ENCODE measurements around the gene GFOD1. TPM values are rescaled to one million over a fixed set of nuclear protein-coding genes. Genes with fewer than 3 reads are reported as not detected.

The GFOD1 gene
- total RNA-seq, 1 experiment from 2014 or later = 0.62 TPM

DNA sequence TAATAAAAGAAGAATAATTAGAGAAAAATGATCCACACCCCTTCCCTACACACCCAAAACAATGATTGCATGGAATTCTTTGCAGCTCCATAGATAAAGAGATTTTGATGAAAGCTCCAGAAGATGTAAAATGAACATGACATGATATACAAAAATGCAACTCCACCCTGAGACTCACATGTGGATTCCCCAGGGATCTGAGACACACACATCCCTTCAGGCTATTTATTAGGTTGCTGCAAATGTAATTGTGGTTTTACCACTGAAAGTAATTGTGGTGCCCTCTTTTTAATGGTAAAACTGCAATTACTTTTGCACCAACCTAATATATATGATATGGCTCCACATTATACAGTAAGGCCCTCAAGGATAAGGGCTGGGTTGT lies 118.7 kb downstream of the GFOD1 start:
- in situ Hi-C loops (cut with HindIII; ENCODE audit: low pct_unique_long_range_greater_than_20kb, low sequenced_read_pairs) = no loop called here
- Histone ChIP-seq H3K4me3 (ENCODE audit: low read depth in 2 of 2, low read length in 2 of 2) (no peak overlapping the region), H3K9me3 (ENCODE audit: control insufficient read depth, insufficient read depth, low read depth, low read length) (no peaks in the 10 kb centered on the region), H3K27me3 (ENCODE audit: control insufficient read depth, insufficient read depth, low read length) (peaks cover 7% of the 10 kb centered on the region), H3K36me3 (ENCODE audit: control insufficient read depth, insufficient read depth, low read length) (no peaks in the 10 kb centered on the region), H3K27ac (ENCODE audit: low read length) (no peak overlapping the region), H3K4me1 (ENCODE audit: control insufficient read depth, insufficient read depth, low read length) (no peaks in the 10 kb centered on the region)
- ChIA-PET CTCF (no interaction called here), POLR2A (no interaction called here)
- intact Hi-C loops (cut with micrococcal nuclease; ENCODE audit: unreplicated experiment) = no loop called here
- no peak for ATAC-seq
- BruUV-seq (replicated peaks) = no TSS peak
- no peak for DNase-seq (ENCODE audit: low read depth, low spot score)
- TF ChIP-seq SIN3A (IDR thresholded peaks at IDR 0.05; ENCODE audit: borderline replicate concordance, insufficient read depth, low read depth, low read length) = no peak
- no peak for TF ChIP-seq POLR2AphosphoS5 (IDR thresholded peaks at IDR 0.05; ENCODE audit: low read depth, low read length)
- TF ChIP-seq, protein P1, sequence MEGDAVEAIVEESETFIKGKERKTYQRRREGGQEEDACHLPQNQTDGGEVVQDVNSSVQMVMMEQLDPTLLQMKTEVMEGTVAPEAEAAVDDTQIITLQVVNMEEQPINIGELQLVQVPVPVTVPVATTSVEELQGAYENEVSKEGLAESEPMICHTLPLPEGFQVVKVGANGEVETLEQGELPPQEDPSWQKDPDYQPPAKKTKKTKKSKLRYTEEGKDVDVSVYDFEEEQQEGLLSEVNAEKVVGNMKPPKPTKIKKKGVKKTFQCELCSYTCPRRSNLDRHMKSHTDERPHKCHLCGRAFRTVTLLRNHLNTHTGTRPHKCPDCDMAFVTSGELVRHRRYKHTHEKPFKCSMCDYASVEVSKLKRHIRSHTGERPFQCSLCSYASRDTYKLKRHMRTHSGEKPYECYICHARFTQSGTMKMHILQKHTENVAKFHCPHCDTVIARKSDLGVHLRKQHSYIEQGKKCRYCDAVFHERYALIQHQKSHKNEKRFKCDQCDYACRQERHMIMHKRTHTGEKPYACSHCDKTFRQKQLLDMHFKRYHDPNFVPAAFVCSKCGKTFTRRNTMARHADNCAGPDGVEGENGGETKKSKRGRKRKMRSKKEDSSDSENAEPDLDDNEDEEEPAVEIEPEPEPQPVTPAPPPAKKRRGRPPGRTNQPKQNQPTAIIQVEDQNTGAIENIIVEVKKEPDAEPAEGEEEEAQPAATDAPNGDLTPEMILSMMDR (IDR thresholded peaks at IDR 0.05) = no peak
- TF ChIP-seq REST (IDR thresholded peaks at IDR 0.05; ENCODE audit: insufficient read depth in 1 of 2, low read depth in 2 of 2, low read length in 1 of 2) = no peak
- TF ChIP-seq TCF7L2 (IDR thresholded peaks at IDR 0.05; ENCODE audit: low read depth, low read length) = no peak

DNA sequence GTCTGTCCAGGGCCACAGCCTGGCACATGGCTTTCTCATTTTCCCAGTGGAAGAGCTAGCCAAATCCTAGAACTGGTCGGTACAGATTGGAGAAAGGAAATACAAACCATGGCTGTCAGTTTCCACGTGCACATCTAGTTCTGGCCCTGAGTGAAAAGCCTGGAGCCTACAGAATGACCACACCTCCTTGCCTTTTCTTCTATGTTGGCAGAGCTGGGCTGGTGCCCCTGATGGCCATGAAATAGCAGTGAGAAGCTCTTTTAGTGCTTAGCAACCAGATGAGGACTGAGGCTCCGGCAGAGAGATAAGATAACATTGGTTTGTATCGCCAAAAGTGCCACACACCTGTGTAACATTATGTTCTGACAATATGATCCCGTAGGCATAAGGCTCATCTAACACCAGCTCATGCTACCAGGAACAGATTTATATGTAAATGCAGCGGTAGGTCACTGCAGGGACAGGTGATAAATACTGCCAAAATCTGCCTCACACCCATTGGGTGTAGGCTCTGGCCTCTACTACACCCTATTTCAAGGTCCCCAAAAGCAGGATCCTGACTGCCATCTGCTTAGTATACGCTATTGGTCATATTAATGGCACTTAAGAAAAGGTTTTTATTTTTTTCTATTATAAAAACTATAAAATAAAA lies 119.2 kb downstream of the GFOD1 start:
- H3K36me3 ChIP-seq (ENCODE audit: control insufficient read depth, insufficient read depth, low read length) = no peaks in the 10 kb centered on the region
- H3K4me1 ChIP-seq (ENCODE audit: control insufficient read depth, insufficient read depth, low read length) = no peaks in the 10 kb centered on the region
- BruUV-seq (replicated peaks) = no TSS peak
- intact Hi-C loops (cut with micrococcal nuclease; ENCODE audit: unreplicated experiment) = no loop called here
- peaks cover 7% of the 10 kb centered on the region for H3K27me3 ChIP-seq (ENCODE audit: control insufficient read depth, insufficient read depth, low read length)
- ATAC-seq (no peak), DNase-seq (ENCODE audit: low read depth, low spot score) (no peak)
- in situ Hi-C loops (cut with HindIII; ENCODE audit: low pct_unique_long_range_greater_than_20kb, low sequenced_read_pairs) = no loop called here
- CTCF ChIA-PET = no interaction called here
- H3K9me3 ChIP-seq (ENCODE audit: control insufficient read depth, insufficient read depth, low read depth, low read length) = no peaks in the 10 kb centered on the region
- TF ChIP-seq, protein P1 (IDR thresholded peaks at IDR 0.05) = no peak
- no peak for TF ChIP-seq TCF7L2 (IDR thresholded peaks at IDR 0.05; ENCODE audit: low read depth, low read length)
- TF ChIP-seq REST (IDR thresholded peaks at IDR 0.05; ENCODE audit: insufficient read depth in 1 of 2, low read depth in 2 of 2, low read length in 1 of 2) = no peak
- TF ChIP-seq POLR2AphosphoS5 (IDR thresholded peaks at IDR 0.05; ENCODE audit: low read depth, low read length) = no peak
- TF ChIP-seq SIN3A (IDR thresholded peaks at IDR 0.05; ENCODE audit: borderline replicate concordance, insufficient read depth, low read depth, low read length) = no peak
- POLR2A ChIA-PET = no interaction called here
- no peak overlapping the region for H3K27ac ChIP-seq (ENCODE audit: low read length)
- no peak overlapping the region for H3K4me3 ChIP-seq (ENCODE audit: low read depth in 2 of 2, low read length in 2 of 2)

Measured in Panc1 (cell line).